ENCODE results near the gene SLC16A9. TPM values are rescaled to one million over a fixed set of nuclear protein-coding genes. Genes with fewer than 3 reads are reported as not detected.

The SLC16A9 gene
- total RNA-seq, 2 donors from 2014 or later: 15.6 to 24.3 TPM

- Histone ChIP-seq H3K4me3 (no peak overlapping the region), H3K9me3 (no peaks in the 10 kb centered on the region), H3K27me3 (no peaks in the 10 kb centered on the region), H3K4me1 (no peaks in the 10 kb centered on the region), H3K27ac (no peak overlapping the region), H3K36me3 (no peaks in the 10 kb centered on the region), H3K9ac (ENCODE audit: low read depth in 2 of 2, low read length in 2 of 2) (no peak overlapping the region)
- no peak for TF ChIP-seq CTCF (IDR thresholded peaks at IDR 0.05)
- DNase-seq: no peak
- intact Hi-C loops (cut with DNase I): no loop called here
Observed at GRCh38 chr10:59702347-59702746, 7.3 kb downstream of the SLC16A9 start.

- Histone ChIP-seq H3K9me3 (no peaks in the 10 kb centered on the region), H3K4me3 (no peak overlapping the region), H3K27me3 (no peaks in the 10 kb centered on the region), H3K4me1 (no peaks in the 10 kb centered on the region), H3K27ac (no peak overlapping the region), H3K9ac (ENCODE audit: low read depth in 2 of 2, low read length in 2 of 2) (no peak overlapping the region), H3K36me3 (no peaks in the 10 kb centered on the region)
- no peak for DNase-seq
- no peak for TF ChIP-seq CTCF (IDR thresholded peaks at IDR 0.05)
- intact Hi-C loops (cut with DNase I): no loop called here
Observed at GRCh38 chr10:59700709-59701108, 8.9 kb downstream of the SLC16A9 start.

GRCh38 chr10:59698326-59698725 lies 11.3 kb downstream of the SLC16A9 start:
- no peak overlapping the region for H3K9ac ChIP-seq (ENCODE audit: low read depth in 2 of 2, low read length in 2 of 2)
- no peaks in the 10 kb centered on the region for H3K36me3 ChIP-seq
- no peak overlapping the region for H3K4me3 ChIP-seq
- H3K4me1 ChIP-seq: no peaks in the 10 kb centered on the region
- H3K27me3 ChIP-seq: no peaks in the 10 kb centered on the region
- no peaks in the 10 kb centered on the region for H3K9me3 ChIP-seq
- no peak overlapping the region for H3K27ac ChIP-seq
- intact Hi-C loops (cut with DNase I): no loop called here
- no peak for TF ChIP-seq CTCF (IDR thresholded peaks at IDR 0.05)
- no peak for DNase-seq

GRCh38 chr10:59695637-59696036 lies 14.0 kb downstream of the SLC16A9 start:
- Histone ChIP-seq H3K27me3 (no peaks in the 10 kb centered on the region), H3K36me3 (no peaks in the 10 kb centered on the region), H3K4me3 (no peak overlapping the region), H3K4me1 (no peaks in the 10 kb centered on the region), H3K27ac (no peak overlapping the region), H3K9me3 (no peaks in the 10 kb centered on the region), H3K9ac (ENCODE audit: low read depth in 2 of 2, low read length in 2 of 2) (no peak overlapping the region)
- intact Hi-C loops (cut with DNase I): no loop called here
- DNase-seq: no peak
- TF ChIP-seq CTCF (IDR thresholded peaks at IDR 0.05): no peak

GRCh38 chr10:59694936-59695335 lies 14.7 kb downstream of the SLC16A9 start:
- no peaks in the 10 kb centered on the region for H3K36me3 ChIP-seq
- intact Hi-C loops (cut with DNase I): no loop called here
- no peak overlapping the region for H3K27ac ChIP-seq
- H3K4me1 ChIP-seq: no peaks in the 10 kb centered on the region
- DNase-seq: no peak
- TF ChIP-seq CTCF (IDR thresholded peaks at IDR 0.05): no peak
- H3K4me3 ChIP-seq: no peak overlapping the region
- H3K27me3 ChIP-seq: no peaks in the 10 kb centered on the region
- no peak overlapping the region for H3K9ac ChIP-seq (ENCODE audit: low read depth in 2 of 2, low read length in 2 of 2)
- H3K9me3 ChIP-seq: no peaks in the 10 kb centered on the region

- H3K4me1 ChIP-seq: no peaks in the 10 kb centered on the region
- H3K9me3 ChIP-seq: no peaks in the 10 kb centered on the region
- no peaks in the 10 kb centered on the region for H3K27me3 ChIP-seq
- H3K27ac ChIP-seq: peak overlapping the region; percentile 77
- intact Hi-C loops (cut with DNase I): no loop called here
- DNase-seq: peak; percentile 46
- no peak overlapping the region for H3K4me3 ChIP-seq
- TF ChIP-seq CTCF (IDR thresholded peaks at IDR 0.05): no peak
- H3K9ac ChIP-seq (ENCODE audit: low read depth in 2 of 2, low read length in 2 of 2): no peak overlapping the region
- no peaks in the 10 kb centered on the region for H3K36me3 ChIP-seq
Observed at GRCh38 chr10:59692113-59692512, 17.5 kb downstream of the SLC16A9 start.

Data from colonic mucosa (tissue), 4 donors.